ENCODE results near the gene CAPN8.
A peak's percentile ranks its signal among the peaks of the same experiment; 100 is the strongest.

The CAPN8 gene

DNA sequence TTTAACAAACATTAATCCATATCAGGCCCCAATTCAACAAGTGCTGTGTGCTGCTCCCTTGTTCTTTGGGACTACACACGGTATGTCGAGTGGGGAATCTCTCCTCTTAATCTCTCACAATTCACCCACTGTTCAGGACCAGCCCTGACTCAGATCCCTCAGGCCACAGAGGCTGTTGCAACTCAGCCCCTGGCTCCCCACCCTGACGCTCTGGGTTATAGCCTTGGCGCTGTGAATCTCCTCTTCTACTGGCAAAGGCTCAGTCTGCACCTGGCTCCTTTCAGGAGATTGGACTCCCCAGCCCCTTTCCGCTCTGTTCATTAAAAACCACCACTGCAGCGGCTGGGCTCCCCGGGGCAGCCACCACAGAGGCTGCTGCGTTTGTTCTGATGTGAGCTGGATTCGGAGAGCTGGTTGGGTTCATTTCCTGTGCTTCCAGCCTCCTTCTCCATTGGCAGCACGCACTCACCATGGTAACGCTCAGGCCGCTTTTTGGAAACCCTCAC lies 13.0 kb downstream of the CAPN8 start:
- DNase-seq: no peak

DNA sequence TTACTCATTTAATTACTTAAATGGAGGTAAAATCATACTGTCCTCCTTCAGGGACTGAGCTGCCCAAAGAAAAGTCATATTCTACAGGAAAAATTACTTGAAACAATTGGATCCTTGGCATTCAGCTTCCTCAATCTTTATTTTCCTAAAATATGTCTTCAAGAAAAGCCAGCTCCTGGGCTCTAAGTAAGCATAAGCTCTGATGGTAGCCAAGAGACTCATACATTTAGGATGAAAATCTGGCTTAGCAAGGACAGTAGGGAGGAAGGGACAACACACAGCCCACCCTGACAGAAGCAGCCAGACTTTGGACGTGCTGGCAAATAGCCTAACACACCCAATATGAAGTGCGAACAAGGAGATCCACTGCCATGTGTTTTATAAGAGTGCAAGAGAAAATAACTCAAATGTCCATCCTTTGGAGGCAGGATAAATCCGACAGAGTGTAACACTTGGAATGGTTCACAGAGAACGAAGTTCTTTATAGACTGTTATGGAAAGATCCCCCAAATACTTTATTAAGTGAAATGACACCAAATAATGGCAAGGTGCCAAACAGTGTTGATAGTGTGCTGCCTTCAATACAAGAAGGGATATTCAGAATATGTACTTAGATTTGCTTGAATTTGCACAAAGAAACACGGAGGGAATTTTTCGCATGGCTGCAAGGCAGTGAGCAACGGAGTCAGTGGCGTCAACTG lies 14.1 kb downstream of the CAPN8 start:
- DNase-seq: no peak

GRCh38 chr1:223650465-223650864 lies 15.0 kb downstream of the CAPN8 start:
- no peak for DNase-seq

- DNase-seq: no peak
Measured at GRCh38 chr1:223649222-223649621, 16.3 kb downstream of the CAPN8 start.

DNA sequence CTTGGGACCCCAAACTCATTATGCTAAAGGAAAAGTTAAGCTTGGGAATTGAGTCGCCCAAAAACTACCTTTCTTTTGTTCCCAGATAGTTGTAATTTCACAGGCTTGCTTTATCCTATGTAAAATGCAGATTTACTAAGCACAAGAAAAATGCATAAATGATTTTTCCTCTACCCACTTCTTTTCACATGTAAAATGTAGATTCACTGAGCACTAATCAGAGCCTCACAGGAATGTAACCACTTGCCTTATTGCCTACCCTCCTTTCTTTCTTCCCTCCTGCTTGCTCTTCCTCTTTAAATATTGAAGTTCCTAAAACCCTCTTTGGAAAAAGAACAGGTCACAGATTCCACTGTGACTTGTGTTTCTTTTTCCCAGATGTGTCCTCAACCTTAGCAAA lies 18.3 kb downstream of the CAPN8 start:
- no peak for DNase-seq

- peak; percentile 16 for DNase-seq
Measured at GRCh38 chr1:223645903-223646302, 19.6 kb downstream of the CAPN8 start.

- peak; percentile 55 for DNase-seq
Measured at GRCh38 chr1:223642237-223642636, 23.3 kb downstream of the CAPN8 start.

DNA sequence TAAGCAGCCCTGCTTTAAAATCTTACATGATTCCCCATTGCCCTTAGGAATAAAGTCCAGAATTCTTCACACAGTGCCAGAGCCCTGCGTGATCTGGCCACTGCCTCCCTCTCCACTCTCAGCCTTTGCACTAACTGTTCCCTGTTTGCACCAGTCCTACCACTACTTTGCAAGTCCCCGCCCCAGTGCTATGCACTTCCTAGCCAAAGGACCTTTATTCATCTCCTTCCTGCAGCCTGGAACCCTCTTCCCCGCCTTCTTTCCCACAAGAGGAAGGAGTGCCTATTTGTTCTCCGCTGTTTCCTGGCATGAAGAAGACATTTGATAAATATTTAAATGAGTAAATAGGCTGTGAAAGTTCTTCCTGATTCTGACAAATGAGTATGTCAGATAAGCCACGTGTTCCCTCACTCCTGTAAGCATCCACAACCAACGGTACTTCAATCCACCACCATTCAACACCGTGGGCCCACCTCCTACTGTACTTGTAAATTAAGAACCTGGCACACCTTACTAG lies 23.9 kb downstream of the CAPN8 start:
- no peak for DNase-seq

GRCh38 chr1:223639331-223639749 lies 26.2 kb downstream of the CAPN8 start:
- no peak for DNase-seq

DNA sequence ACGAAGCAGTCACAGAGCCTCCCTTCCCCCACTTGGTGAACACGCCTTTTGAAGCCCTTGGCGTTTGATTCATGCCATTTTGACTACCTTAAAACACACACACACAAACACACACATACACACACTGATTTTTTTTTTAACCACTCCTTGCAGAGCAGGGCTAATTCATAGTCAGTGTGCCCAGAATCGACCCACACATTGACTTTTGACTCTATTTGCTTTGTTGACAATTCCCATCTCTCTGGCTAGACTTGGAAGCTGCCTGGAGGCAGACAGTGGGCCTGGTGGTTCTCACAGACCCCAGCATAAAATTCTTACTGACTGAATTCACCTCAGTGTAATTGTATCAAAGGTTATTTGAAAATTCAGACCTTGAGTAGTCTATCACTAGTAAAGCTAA lies 30.3 kb downstream of the CAPN8 start:
- DNase-seq: no peak

DNA sequence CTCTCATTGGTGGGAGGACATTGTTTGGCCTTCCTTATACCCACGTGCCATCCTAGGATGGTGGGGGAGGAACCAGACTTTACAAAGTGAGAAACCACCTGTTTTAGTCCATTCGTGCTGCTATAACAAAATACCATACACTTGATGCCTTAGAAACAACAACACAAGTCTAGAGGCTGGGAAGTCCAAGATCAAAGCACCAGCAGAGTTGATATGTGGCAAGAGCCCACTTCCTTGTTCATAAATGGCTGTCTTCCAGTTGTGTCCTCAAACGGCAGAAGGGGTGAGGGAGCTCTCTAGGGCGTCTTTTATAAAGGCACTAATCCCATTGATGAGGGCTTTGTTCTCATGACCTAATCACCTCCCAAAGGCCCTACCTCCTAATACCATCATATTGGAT lies 31.1 kb downstream of the CAPN8 start:
- DNase-seq: no peak

DNA sequence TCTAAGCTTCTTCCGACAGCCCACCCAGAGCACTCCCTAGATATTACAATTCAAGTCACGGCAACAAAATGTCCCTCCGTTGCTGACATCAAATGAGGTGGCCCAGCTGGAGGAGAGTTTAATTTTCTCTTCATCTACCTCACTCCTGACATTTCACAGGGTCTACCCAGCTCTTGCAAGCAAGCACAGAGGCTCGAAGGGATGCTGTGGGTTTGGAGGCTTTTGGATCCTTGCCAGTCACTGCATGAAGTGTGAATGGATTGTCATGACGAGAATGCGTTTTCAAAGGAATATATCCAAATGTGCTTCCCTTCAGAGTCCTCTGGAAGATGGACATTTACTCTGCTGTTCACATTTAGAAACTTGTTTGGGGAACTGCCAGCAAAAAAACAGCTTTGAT lies 33.5 kb downstream of the CAPN8 start:
- no peak for DNase-seq

DNA sequence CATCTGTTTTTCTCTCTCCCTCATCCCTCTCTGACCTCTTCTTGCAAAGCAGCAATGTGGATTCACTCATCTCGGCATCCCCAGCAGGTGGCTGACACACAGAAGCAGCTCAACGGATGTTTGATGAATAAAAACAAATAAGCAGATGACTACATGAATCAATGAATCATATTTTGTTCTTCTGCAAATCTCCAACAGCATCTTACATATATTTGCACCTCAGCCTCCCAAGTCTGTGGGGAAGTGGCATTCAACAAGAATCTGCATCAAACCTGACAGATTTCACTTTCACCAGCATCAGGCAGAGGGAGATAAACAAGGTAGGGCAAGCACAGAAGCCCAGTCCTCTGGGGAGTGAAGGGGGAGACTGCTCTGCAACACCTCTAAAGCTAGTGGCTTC lies 34.0 kb downstream of the CAPN8 start:
- DNase-seq: peak; percentile 38

DNA sequence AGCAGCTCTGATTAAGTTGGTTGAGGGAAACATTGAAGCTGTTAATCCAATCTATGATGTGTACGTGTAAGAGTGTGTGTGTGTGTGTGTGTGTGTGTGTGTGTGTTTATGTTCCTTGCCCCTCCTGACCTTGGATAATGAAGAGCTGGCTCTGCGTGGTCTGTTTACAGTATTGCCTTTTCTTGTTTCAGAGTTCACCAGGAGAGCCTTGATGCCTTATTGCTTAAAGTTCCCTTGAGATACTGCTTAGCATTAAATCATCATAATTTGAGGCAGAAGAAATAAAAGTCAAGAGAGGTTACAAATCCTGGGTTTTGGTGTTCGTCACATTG lies 36.4 kb downstream of the CAPN8 start:
- DNase-seq: no peak

GRCh38 chr1:223628233-223629125 lies 37.0 kb downstream of the CAPN8 start:
- DNase-seq: peak; percentile 50

DNA sequence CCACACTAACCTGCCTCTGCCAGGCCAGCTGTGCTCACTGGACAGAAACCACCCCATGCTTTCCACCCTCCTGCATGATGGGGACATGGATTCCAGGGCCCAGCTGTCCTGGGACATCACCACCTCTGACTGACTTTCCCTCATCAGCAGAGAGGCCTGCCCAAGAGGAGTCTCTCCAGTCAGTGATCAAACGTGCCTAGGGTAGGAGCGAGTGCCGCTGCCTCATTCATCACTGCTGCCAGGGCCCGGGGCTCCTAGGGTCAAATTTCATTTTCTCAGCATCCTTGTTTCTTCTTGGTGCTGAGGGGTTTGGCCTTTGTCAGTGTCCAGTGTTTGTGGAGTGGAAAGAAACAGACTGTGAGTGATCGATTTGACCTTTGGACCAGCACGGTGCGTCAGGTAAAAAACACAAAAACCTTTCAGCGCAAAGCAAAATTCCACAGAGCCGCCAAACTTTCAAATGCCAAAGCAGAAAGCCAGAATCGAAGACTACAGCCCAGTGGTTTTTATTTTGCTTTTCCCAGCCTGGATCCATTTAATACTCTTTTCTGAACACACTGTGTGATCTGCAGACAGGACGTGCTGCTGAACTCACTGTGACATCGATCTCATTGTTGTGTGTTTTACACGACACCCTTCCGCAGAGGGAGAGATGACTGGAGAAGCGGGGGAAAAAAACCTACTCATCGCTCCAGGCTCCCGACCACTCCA lies 43.2 kb downstream of the CAPN8 start:
- DNase-seq: no peak

DNA sequence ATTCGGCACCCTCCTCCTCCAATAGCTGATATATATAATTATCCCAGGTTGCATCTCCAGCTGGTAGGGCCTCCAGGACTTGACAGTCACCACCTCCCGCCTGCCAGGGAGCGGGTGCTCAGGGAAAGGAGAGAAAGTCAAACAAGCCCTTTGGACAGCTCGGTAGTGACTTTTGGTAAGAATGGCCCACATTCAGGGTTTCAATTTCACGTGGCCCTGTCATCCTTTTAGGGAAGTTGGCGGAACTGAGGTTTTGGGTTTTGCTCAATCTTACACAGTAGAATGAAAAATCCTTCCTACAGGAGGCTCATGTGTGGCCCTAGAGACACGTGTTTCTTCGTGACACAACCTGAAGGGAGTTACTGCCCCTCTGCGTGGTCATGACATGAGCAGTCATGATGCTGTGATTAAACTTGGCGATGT lies 44.2 kb downstream of the CAPN8 start:
- DNase-seq: no peak

GRCh38 chr1:223620297-223620897 lies 45.1 kb downstream of the CAPN8 start:
- no peak for DNase-seq

GRCh38 chr1:223618680-223619079 lies 46.8 kb downstream of the CAPN8 start:
- no peak for DNase-seq

GRCh38 chr1:223617323-223618070 lies 48.0 kb downstream of the CAPN8 start:
- no peak for DNase-seq

DNA sequence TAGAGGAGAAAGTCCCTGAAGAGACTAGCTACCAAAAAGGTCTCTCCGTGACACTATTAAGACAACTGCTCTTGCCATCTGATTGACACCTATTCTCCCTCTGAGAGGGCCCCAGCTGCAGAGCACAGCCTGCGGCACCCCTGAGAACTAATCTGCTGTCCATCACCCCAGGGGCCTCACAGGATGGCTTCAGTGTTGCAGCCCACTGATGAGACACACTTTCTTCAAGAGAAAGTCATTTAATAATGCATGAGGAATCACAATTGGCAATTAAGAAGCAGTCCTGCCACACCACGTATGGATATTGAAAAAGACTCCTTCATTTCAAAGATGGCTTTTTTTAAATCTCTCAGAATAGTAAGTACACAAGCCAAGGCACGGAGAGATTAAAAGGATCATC lies 48.9 kb downstream of the CAPN8 start:
- DNase-seq: no peak

GRCh38 chr1:223611936-223612335 lies 53.6 kb downstream of the CAPN8 start:
- no peak for DNase-seq

All from NCI-H1436 (cell line).